ENCODE data around the gene NPAS2. TPM values are rescaled to one million over a fixed set of nuclear protein-coding genes. Genes with fewer than 3 reads are reported as not detected.

NPAS2 gene
- total and polyA plus RNA-seq, 2 of the 8 experiments (the other 6 are each of a cell fraction or from before 2014, with no cell fraction given), result 1.8 to 1.9 TPM

DNA sequence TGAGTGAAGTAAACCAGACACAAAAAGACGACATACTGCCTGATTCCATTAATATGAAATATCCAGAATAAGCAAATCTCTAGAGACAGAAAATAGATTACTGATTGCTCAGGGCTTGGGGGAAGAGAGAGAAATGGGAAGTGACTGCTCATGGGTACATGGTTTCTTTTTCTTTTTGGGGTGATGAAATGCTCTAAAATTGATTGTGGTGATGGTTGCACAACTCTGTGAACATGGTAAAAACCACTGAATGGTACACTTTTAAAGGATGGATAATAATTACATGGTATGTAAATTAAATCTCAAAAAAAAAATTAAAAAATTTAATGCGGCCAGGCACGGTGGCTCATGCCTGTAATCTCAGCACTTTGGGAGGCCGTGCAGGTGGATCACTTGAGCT lies 221.5 kb downstream of the NPAS2 start (continued):
- no peak for TF ChIP-seq FOSL1 (IDR thresholded peaks at IDR 0.05; ENCODE audit: insufficient read depth, low read depth, low read length)
- TF ChIP-seq EP300 (IDR thresholded peaks at IDR 0.05; ENCODE audit: borderline replicate concordance in 1 of 2, low read depth in 2 of 2, low read length in 2 of 2), result no peak

Data from H1 (cell line).